HG03280 (cell line): ENCODE measurements around the gene SMC3.

Experiments used
- ATAC-seq: cut with Tn5 transposase; IDR thresholded peaks from one replicate; pipeline ENCODE4 v1.9.1; 2021; ENCODE audit warnings: mild to moderate bottlenecking, moderate library complexity; ENCODE audit not compliant: unreplicated experiment

The SMC3 gene

GRCh38 chr10:110643653-110644597 lies 76.4 kb downstream of the SMC3 start, which contains the start of gene RBM20:
Gene RBM20, plus strand, starts transcription at chr10:110644336. Its CDS starts 119 bp downstream, at chr10:110644455.
- no peak for ATAC-seq

GRCh38 chr10:110644598-110645462 lies 77.3 kb downstream of the SMC3 start:
- no peak for ATAC-seq

- ATAC-seq, result no peak
These were observed 79.1 kb downstream of the SMC3 start for GRCh38 chr10:110646417-110647135.

- no peak for ATAC-seq
These were observed 79.6 kb downstream of the SMC3 start for GRCh38 chr10:110647136-110647430.

GRCh38 chr10:110648692-110649346 lies 81.3 kb downstream of the SMC3 start:
- no peak for ATAC-seq

- ATAC-seq, result no peak
These were observed 82.1 kb downstream of the SMC3 start for GRCh38 chr10:110649347-110650264.

- ATAC-seq, result no peak
These were observed 82.8 kb downstream of the SMC3 start for GRCh38 chr10:110650265-110650668.

- ATAC-seq, result no peak
These were observed 83.8 kb downstream of the SMC3 start for GRCh38 chr10:110651044-110651958.

- no peak for ATAC-seq
These were observed 85.1 kb downstream of the SMC3 start for GRCh38 chr10:110652475-110653118.
